ENCODE data around the gene ANP32D.
"Not testable (repeated sequence)": the region's sequence is repeated elsewhere in the genome, so short reads cannot be mapped to it uniquely, and the experiment has no call there.

Gene ANP32D

DNA sequence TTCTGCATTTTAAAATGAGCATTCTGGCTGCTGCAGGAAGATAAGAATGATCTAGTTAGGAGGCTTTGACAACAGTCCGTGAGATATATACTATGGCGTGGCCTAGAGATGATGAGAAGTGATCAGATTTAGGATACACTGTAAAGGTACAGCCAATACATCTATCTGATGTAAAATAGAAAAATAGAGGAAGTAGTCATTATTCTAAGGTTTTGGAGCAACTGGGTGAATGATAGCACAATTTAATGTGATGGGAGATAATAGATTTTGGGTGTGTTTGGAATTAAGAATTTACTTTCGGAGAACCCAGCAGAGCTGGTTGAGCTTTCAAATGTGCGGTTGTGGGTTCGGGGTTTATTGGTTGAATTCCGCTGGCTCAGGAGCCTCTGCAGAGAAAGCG is at the start of gene ANP32D:
Gene ANP32D (plus strand): TSS at position 301 of the 400 bp plus-strand sequence. CDS start 106 bp downstream, outside the sequence.
- no peak for DNase-seq (ENCODE audit: low spot score)

DNA sequence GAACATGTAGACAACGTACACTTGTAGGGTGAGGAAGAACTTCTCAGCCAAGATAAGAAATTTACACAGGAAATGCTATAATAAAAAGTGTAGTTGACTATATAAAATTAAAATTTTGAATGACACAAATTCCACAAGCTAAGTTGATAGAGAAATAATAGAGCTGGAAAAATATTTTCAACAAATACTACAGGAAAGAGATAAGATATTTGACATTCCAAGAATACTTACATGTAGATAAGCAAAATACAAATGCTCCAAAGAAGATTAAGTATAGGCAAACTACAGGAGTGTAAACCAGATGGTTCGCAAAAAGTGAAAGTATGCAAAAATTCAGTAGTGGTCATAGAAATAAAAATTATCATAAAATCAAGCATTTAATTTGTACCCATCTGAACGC is 49.2 kb upstream of the ANP32D start:
- DNase-seq (ENCODE audit: low spot score), result no peak

DNA sequence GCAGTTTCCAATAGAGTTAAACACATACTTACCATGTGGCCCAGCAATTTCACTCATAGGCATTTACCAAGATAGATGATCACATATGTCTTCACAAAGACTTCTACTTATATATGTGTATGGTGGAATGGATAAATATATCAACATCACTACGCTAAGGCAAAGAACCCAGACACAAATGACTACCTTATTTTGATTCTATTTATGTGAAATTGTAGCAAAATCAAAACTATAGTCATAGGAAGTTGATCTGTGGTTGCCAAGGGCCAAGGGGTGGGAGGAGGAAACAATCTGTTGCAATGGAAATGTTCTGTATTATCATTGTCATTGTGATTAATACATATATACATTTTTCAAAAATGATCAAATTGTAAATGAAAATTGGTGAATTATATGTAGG is 47.7 kb upstream of the ANP32D start:
- DNase-seq (ENCODE audit: low spot score), result no peak

DNA sequence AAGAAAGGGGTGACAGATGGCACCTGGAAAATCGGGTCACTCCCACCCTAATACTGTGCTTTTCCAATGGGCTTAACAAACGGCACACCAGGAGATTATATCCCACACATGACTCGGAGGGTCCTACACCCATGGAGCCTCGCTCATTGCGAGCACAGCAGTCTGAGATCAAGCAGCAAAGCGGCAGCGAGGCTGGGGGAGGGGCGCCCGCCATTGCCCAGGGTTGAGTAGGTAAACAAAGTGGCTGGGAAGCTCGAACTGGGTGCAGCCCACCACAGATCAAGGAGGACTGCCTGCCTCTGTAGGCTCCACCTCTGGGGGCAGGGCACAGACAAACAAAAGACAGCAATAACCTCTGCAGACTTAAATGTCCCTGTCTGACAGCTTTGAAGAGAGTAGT is 38.3 kb upstream of the ANP32D start:
- not testable (repeated sequence) for DNase-seq (ENCODE audit: low spot score)

DNA sequence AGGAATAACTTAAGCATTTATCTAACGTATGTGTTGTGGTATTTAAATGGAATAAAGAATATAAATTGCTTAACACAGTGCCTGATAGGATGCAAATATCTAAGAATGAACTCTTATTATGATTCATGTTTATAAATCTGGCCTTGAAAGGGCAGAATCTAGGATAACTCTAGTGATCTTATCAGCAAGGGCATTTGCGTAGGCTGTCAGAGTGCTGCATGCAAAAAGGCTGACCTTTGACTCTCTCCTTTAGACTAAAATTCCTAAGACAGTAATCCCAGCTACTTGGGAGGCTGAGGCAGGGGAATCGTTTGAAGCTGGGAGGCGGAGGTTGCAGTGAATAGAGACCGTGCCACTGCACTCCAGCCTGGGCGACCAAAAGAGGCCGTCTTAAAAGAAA is 31.3 kb upstream of the ANP32D start:
- DNase-seq (ENCODE audit: low spot score), result no peak

DNA sequence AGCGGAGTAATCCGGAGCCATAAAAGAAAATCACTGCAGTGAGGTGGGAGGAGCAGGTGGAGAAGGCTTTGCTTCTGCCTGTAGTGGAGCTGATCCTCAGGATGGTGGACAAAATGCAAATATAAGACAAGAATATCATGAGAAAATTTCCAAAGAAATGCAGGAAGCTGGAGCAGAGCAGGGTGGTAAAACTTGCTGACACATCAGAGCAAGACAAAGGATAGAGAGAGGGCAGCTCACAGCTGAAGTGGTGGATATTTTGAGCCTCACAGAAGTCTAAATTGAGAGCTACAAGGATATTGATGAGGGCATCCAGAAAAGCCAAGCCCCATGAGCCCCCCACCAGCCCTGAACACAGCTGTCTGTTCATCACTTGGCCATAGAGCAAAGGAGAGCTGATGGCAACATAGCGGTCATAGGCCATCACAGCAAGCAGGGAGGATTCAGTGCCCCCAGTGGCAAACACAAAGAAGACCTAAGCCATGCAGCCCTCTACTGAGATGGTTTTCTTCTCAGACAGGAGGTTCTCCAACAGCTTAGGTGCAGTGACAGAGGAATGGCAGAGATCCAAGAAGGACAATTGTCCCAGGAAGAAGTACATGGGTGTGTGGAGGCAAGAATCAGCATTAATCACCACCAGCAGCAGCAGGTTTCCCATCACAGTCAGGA is 30.0 kb upstream of the ANP32D start:
- DNase-seq (ENCODE audit: low spot score), result no peak

DNA sequence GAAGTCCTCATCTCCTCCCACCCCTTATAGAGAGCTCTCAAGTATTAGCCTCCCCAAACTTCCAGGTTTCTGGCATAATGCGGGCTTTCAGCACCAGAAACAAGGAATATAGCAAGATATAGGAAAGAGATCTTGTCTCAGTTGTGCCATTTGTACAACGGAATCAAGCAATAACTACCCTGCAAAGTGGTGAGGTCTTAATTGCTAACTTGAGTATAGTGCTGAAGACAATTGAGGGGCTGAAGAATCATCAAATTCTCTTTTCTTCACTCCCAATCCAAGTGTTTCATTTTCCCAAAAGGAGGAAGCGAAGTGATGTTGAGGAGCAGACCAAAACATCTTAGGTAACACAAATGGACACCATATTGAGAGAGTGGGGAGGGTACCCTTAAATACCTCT is 26.8 kb upstream of the ANP32D start:
- no peak for DNase-seq (ENCODE audit: low spot score)

DNA sequence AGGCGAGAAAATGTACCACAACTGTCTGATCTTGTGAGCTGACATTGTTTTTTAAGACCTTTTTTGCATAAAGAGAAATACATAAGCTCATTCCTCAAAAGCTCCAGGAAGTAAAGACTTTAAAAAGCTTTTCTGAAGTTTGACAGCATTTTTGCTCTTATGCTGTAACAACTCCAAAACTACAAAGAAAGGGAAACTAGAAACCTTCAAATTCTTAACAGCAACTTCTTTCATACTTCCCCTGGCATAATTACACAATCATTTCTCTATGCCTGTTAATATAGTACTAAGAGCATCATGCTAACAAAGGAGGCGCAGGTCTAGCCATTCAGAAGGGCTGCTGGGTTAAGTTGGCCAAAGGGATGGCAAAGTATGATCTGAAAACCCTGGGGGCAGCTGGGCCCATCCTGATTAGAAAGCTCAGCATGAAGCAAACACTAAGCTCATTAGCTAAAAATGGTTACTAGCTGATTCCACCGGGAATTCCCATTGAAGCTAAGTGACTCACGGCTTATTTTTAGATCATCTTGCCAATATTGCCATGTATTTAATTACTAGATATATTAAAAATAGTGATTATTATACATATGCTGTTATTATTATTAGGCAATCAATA is 26.1 kb upstream of the ANP32D start:
- no peak for DNase-seq (ENCODE audit: low spot score)

DNA sequence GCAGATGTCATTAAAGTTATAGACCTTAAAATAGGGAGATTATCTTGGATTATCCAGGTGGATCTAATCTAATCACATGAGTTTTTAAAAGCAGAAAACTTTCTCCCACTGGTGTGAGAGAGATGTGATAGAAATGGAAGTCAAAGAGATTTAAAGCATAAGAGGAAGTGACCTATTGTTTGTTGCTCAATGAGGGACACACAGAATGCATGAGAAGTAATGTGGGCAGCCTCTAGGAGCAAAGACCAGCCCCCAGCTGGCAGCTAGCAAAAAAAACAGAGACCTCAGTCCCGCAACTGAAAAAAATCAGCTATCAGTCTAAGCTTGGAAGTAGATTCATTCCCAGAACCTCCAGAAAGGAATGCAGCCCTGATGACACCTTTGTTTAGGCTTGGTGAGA is 24.6 kb upstream of the ANP32D start:
- DNase-seq (ENCODE audit: low spot score), result no peak

DNA sequence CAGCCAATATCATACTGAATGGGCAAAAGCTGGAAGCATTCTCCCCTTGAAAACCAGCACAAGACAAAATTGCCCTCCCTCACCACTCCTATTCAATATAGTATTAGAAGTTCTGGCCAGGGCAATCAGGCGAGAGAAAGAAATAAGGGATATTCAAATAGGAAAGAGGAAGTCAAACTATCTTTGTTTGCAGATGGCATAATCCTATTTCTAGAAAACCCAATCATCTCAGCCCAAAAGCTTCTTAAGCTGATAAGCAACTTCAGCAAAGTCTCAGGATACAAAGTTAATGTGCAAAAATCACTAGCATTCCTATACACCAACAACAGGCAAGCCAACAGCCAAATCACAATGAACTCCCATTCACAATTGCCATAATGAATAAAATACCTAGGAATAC is 21.0 kb upstream of the ANP32D start:
- no peak for DNase-seq (ENCODE audit: low spot score)

DNA sequence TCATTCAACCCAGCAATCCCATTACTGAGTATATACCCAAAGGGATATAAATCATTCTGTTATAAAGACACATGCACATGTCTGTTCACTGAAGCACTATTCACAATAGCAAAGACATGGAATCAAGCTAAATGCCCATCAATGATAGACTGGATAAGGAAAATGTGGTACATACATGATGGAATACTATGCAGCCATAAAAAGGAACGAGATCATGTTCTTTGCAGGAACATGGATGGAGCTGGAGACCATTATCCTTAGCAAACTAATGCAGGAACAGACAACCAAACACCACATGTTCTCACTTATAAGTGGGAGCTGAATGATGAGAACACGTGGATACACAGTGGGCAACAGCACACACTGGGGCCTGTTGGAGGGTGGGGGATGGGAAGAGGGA is 19.4 kb upstream of the ANP32D start:
- not testable (repeated sequence) for DNase-seq (ENCODE audit: low spot score)

DNA sequence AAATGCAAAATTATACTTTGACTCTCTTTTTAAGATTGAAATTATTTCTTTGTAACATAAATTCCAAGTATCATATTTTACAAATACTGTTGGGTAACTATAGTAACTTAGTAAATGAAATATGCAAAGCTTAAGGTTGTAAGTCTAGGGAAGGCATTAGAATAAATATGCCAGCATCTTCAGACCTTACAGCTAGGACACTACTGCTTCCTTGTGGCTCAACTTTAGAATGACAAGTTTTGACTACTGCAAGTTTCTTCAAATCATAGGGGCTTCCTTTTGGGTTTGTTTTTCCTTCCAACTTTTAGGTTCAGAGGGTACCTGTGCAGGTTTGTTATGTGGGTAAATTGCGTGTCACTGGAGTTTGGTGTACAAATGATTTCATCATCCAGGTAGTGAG is 17.7 kb upstream of the ANP32D start:
- DNase-seq (ENCODE audit: low spot score), result no peak

DNA sequence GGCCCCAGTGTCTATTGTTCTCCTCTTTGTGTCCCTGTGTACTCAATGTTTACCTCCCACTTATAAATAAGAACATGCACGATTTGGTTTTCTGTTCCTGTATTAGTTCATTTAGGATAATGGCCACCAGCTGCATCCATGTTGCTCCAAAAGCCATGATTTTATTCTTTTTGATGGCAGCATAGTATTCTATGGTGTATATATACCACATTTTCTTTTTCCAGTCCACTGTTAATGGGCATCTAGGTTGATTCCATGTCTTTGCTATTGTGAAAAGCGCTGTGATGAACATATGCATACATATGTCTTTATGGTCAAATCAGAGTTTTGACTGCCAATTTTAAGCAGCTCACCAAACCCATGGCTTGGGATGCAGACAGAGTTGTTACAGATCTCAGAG is 17.2 kb upstream of the ANP32D start:
- DNase-seq (ENCODE audit: low spot score), result no peak

DNA sequence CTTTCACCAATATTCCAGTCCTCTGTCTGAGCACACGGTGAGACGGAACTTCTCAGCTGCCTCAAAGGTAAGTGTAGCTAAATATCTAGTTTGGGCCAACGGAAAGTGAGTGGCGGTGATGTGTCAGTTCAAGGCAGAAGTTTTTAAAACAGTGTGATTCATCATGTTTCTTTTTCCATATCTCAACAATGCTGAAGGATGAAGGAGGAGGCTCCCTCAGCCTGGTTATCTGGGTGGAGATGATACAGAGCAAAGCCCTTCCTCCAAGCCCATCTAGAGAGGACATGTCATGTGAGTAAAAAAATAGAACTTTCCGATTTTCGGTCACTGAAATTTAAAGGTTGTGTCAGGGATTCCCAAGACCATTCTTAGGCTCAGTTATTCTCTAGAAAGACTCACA is 13.1 kb upstream of the ANP32D start:
- DNase-seq (ENCODE audit: low spot score), result no peak

DNA sequence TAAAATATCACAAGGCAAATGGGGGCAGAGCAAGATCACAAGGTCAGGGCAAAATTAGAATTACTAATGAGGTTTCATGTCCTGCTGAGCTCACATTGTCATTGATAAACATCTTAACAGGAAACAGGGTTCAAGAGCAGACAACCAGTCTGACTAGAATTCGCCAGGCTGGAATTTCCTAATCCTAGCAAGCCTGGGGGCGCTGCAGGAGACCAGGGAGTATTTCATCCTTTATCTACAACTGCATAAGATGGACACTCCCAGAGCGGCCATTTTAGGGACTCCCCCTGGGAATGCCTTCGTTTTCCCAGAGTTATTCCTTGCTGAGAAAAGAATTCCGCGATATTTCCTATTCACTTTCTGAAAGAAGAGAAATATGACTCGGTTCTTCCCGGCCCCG is 3.3 kb upstream of the ANP32D start:
- not testable (repeated sequence) for DNase-seq (ENCODE audit: low spot score)

DNA sequence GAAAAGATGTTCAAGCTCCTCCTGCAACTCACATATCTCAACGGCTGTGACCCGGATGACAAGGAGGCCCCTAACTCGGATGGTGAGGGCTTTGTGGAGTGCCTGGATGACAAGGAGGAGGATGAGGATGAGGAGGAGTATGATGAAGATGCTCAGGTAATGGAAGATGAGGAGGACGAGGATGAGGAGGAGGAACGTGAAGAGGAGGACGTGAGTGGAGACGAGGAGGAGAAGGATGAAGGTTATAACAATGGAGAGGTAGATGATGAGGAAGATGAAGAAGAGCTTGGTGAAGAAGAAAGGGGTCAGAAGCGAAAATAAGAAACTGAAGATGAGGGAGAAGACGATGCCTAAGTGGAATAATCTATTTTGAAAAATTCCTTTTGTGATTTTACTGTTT is 702 bp downstream of the ANP32D start:
- no peak for DNase-seq (ENCODE audit: low spot score)

DNA sequence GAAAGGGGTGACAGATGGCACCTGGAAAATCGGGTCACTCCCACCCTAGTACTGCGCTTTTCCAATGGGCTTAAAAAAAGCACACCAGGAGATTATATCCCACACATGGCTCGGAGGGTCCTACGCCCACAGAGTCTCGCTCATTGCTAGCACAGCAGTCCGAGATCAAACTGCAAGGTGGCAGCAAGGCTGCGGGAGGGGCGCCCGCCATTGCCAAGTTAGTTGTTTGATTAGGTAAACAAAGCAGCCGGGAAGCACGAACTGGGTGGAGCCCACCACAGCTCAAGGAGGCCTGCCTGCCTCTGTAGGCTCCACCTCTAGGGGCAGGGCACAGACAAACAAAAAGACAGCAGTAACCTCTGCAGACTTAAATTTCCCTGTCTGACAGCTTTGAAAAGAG is 2.1 kb downstream of the ANP32D start:
- not testable (repeated sequence) for DNase-seq (ENCODE audit: low spot score)

DNA sequence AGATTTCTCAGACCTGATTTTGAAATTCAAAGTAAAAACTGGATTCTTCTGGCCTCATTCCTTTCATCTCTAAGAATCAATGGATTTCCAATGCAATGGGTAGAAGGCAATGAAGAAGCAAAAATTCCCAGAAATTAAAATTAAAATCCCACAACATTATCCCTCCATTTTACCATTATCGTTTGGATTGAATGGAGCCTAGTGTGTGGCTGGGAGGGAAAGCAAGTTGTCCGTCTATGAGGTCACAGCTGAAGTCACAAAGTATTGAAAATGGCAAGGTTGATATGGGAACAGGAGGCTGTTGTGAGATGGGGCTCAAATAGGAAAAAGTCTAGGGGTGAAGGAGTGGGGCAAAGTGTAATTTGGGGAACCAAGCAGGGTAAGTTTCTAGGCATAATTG is 9.8 kb downstream of the ANP32D start, which contains the start of gene C12orf54:
Gene C12orf54 (plus strand): TSS at position 301 of the 400 bp plus-strand sequence. CDS start 799 bp downstream, outside the sequence.
- DNase-seq (ENCODE audit: low spot score), result no peak

DNA sequence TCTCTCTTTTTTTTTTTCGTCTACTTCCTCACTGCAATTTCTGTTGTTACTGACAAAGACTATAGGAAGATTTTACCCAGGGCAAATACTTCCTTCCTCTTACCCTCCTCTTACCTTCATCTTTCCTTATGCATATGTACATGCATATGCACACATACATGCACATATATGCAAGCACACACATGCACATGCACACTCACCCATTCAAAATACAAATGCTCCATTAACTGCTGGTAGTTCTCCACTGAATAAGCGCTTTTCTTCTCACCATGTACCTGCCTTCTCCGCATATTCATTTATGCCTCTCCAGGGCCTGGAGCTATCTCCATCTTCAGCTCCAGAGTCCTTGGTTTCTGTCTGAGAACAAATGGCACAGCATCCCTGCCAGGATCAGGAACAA is 10.6 kb downstream of the ANP32D start:
- DNase-seq (ENCODE audit: low spot score), result no peak

DNA sequence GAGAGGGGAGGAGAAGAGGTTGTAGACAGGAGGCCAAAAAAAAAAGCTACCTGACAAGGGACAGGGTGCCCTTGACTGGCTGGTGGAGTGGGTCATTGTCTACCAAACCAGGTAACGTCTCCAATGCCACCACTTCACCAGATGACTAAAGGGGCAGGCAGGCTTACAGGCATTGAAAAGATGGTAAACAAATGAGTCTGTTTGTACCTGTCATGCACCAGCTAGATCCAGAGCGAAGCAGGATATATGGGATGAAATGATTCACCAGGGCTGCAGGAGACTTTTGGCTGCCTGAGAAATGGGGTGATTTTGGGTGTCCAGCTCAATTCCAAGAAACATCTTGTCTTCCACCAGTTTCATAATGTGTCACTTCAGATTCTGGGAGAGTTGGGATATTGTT is 13.9 kb downstream of the ANP32D start:
- no peak for DNase-seq (ENCODE audit: low spot score)

DNA sequence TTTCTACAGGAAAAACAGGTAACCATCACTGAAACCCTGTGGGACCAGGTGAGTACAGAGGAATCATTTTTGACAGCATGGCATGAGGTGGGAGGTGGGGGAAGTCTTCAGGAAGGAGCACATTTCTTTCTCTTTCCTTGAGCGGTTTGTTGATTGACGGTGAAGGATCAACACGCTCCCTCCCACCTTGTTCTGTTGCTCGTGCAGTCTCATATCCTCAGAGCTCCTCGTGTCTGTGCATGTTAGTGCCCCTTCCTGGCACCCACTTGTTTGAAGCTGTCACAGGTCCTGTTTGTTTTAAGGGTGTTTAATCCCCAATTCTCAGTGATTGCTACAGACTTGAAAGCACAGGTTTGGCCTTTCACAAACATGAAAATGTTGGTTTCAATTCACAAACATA is 14.3 kb downstream of the ANP32D start:
- no peak for DNase-seq (ENCODE audit: low spot score)

DNA sequence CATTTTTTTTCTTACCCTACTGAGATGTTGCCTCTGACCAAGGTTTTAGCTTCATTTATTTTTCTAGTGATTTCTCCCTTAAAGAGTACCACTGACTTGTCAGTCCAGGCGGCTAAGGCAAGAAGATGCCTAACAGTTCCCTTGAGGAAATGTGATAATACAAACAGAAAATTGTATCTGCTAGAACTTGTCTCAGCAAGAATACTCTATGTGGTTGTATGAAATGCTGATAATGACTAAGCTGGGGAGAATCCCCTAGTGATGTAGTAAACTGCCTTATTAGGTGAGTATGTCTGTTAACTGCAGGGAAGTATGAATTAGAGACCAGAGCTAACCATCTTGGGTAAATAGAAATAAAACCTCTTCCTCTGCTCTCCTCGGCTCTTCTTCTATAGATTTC is 16.7 kb downstream of the ANP32D start:
- DNase-seq (ENCODE audit: low spot score), result no peak

DNA sequence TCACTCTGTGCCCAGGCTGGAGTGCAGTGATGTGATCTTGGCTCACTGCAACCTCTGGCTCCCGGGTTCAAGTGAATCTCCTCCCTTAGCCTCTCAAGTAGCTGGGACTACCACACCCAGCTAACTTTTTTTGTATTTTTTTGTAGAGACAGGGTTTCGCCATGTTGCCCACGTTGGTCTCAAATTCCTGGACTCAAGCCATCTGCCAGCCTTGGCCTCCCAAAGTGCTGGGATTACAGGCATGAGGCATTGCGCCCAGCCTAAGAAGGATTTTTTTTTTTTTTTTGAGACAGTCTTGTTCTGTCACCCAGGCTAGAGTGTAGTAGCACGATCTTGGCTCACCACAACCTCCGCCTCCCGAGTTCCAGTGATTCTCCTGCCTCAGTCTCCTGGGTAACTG is 17.1 kb downstream of the ANP32D start:
- DNase-seq (ENCODE audit: low spot score), result not testable (repeated sequence)

DNA sequence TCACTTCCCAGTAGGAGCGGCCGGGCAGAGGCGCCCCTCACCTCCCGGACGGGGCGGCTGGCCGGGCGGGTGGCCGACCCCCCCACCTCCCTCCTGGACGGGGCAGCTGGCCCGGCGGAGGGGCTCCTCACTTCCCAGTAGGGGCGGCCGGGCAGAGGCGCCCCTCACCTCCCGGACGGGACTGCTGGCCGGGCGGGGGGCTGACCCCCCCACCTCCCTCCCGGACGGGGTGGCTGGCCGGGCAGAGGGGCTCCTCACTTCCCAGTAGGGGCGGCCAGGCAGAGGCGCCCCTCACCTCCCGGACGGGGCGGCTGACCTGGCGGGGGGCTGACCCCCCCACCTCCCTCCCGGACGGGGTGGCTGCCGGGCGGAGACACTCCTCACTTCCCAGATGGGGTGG is 27.9 kb downstream of the ANP32D start:
- not testable (repeated sequence) for DNase-seq (ENCODE audit: low spot score)
